ENCODE data around the gene NDUFS5. TPM values are rescaled to one million over a fixed set of nuclear protein-coding genes. Genes with fewer than 3 reads are reported as not detected.

NDUFS5 gene
- total RNA-seq, 1 experiment from 2014 or later: 259 TPM

- Histone ChIP-seq H2AFZ (ENCODE audit: low read length) (no peak overlapping the region), H3K27me3 (ENCODE audit: low read length) (no peaks in the 10 kb centered on the region), H3K36me3 (ENCODE audit: insufficient read depth, low read length) (peaks cover 17% of the 10 kb centered on the region; the same call in 1 of the 2 replicates), H3K27ac (ENCODE audit: low read length) (peak overlapping the region; percentile 73), H3K4me3 (ENCODE audit: low read length) (peak overlapping the region; percentile 68), H3K9me2 (replicated peaks; ENCODE audit: insufficient read depth, low read length) (no peaks in the 10 kb centered on the region), H3K4me2 (ENCODE audit: low read depth, low read length, poor library complexity, severe bottlenecking) (peak overlapping the region; percentile 71), H3K9me3 (ENCODE audit: low read length) (no peaks in the 10 kb centered on the region), H4K20me1 (ENCODE audit: insufficient read depth, low read depth, low read length) (peaks cover 45% of the 10 kb centered on the region), H3K79me2 (ENCODE audit: low read length) (peaks cover 57% of the 10 kb centered on the region), H3K4me1 (ENCODE audit: low read length) (peaks cover 22% of the 10 kb centered on the region), H3K9ac (ENCODE audit: low read length) (peak overlapping the region; percentile 99)
- DNase-seq: peak; percentile 59
Observed at GRCh38 chr1:38991638-38992411, 34.3 kb upstream of the NDUFS5 start.

- Histone ChIP-seq H3K27me3 (ENCODE audit: low read length) (no peaks in the 10 kb centered on the region), H3K4me3 (ENCODE audit: low read length) (peak overlapping the region; percentile 68), H3K36me3 (ENCODE audit: insufficient read depth, low read length) (peaks cover 21% of the 10 kb centered on the region; the same call in 1 of the 2 replicates), H4K20me1 (ENCODE audit: insufficient read depth, low read depth, low read length) (peaks cover 53% of the 10 kb centered on the region), H3K79me2 (ENCODE audit: low read length) (peaks cover 64% of the 10 kb centered on the region), H3K9me3 (ENCODE audit: low read length) (no peaks in the 10 kb centered on the region), H3K9me2 (replicated peaks; ENCODE audit: insufficient read depth, low read length) (no peaks in the 10 kb centered on the region), H3K9ac (ENCODE audit: low read length) (peak overlapping the region; percentile 99), H2AFZ (ENCODE audit: low read length) (no peak overlapping the region), H3K27ac (ENCODE audit: low read length) (peak overlapping the region; percentile 73), H3K4me1 (ENCODE audit: low read length) (peaks cover 22% of the 10 kb centered on the region), H3K4me2 (ENCODE audit: low read depth, low read length, poor library complexity, severe bottlenecking) (peak overlapping the region; percentile 71)
- DNase-seq: peak; percentile 79
Observed at GRCh38 chr1:38992412-38993111, 33.6 kb upstream of the NDUFS5 start.

GRCh38 chr1:38994196-38994595 lies 32.0 kb upstream of the NDUFS5 start:
- peaks cover 80% of the 10 kb centered on the region for H3K79me2 ChIP-seq (ENCODE audit: low read length)
- H2AFZ ChIP-seq (ENCODE audit: low read length): no peak overlapping the region
- H4K20me1 ChIP-seq (ENCODE audit: insufficient read depth, low read depth, low read length): peaks cover 63% of the 10 kb centered on the region
- H3K9me3 ChIP-seq (ENCODE audit: low read length): no peaks in the 10 kb centered on the region
- no peak overlapping the region for H3K4me2 ChIP-seq (ENCODE audit: low read depth, low read length, poor library complexity, severe bottlenecking)
- no peak overlapping the region for H3K9ac ChIP-seq (ENCODE audit: low read length)
- H3K27me3 ChIP-seq (ENCODE audit: low read length): no peaks in the 10 kb centered on the region
- H3K27ac ChIP-seq (ENCODE audit: low read length): no peak overlapping the region
- no peak overlapping the region for H3K4me3 ChIP-seq (ENCODE audit: low read length)
- H3K9me2 ChIP-seq (replicated peaks; ENCODE audit: insufficient read depth, low read length): no peaks in the 10 kb centered on the region
- peaks cover 22% of the 10 kb centered on the region for H3K4me1 ChIP-seq (ENCODE audit: low read length)
- DNase-seq: no peak
- peaks cover 35% of the 10 kb centered on the region; the same call in 1 of the 2 replicates for H3K36me3 ChIP-seq (ENCODE audit: insufficient read depth, low read length)

GRCh38 chr1:38997034-38997900 lies 28.9 kb upstream of the NDUFS5 start:
- Histone ChIP-seq H3K79me2 (ENCODE audit: low read length) (peaks cover 76% of the 10 kb centered on the region), H3K9me2 (replicated peaks; ENCODE audit: insufficient read depth, low read length) (no peaks in the 10 kb centered on the region), H3K9me3 (ENCODE audit: low read length) (no peaks in the 10 kb centered on the region), H3K9ac (ENCODE audit: low read length) (no peak overlapping the region), H2AFZ (ENCODE audit: low read length) (no peak overlapping the region), H3K4me3 (ENCODE audit: low read length) (no peak overlapping the region), H3K27me3 (ENCODE audit: low read length) (no peaks in the 10 kb centered on the region), H4K20me1 (ENCODE audit: insufficient read depth, low read depth, low read length) (peaks cover 57% of the 10 kb centered on the region), H3K36me3 (ENCODE audit: insufficient read depth, low read length) (peaks cover 58% of the 10 kb centered on the region; the same call in 1 of the 2 replicates), H3K27ac (ENCODE audit: low read length) (no peak overlapping the region), H3K4me2 (ENCODE audit: low read depth, low read length, poor library complexity, severe bottlenecking) (no peak overlapping the region), H3K4me1 (ENCODE audit: low read length) (peaks cover 9% of the 10 kb centered on the region)
- DNase-seq: no peak

- peaks cover 57% of the 10 kb centered on the region; the same call in 1 of the 2 replicates for H3K36me3 ChIP-seq (ENCODE audit: insufficient read depth, low read length)
- H3K9me3 ChIP-seq (ENCODE audit: low read length): no peaks in the 10 kb centered on the region
- no peak overlapping the region for H2AFZ ChIP-seq (ENCODE audit: low read length)
- no peak overlapping the region for H3K27ac ChIP-seq (ENCODE audit: low read length)
- H3K9me2 ChIP-seq (replicated peaks; ENCODE audit: insufficient read depth, low read length): no peaks in the 10 kb centered on the region
- no peak overlapping the region for H3K9ac ChIP-seq (ENCODE audit: low read length)
- H3K4me1 ChIP-seq (ENCODE audit: low read length): peaks cover 3% of the 10 kb centered on the region
- peaks cover 52% of the 10 kb centered on the region for H4K20me1 ChIP-seq (ENCODE audit: insufficient read depth, low read depth, low read length)
- H3K79me2 ChIP-seq (ENCODE audit: low read length): peaks cover 70% of the 10 kb centered on the region
- H3K4me2 ChIP-seq (ENCODE audit: low read depth, low read length, poor library complexity, severe bottlenecking): no peak overlapping the region
- no peaks in the 10 kb centered on the region for H3K27me3 ChIP-seq (ENCODE audit: low read length)
- H3K4me3 ChIP-seq (ENCODE audit: low read length): no peak overlapping the region
- no peak for DNase-seq
Observed at GRCh38 chr1:38997901-38998190, 28.3 kb upstream of the NDUFS5 start.

GRCh38 chr1:39001516-39002421 lies 24.4 kb upstream of the NDUFS5 start:
- DNase-seq: peak; percentile 36
- Histone ChIP-seq H2AFZ (ENCODE audit: low read length) (no peak overlapping the region), H4K20me1 (ENCODE audit: insufficient read depth, low read depth, low read length) (peaks cover 22% of the 10 kb centered on the region), H3K9me2 (replicated peaks; ENCODE audit: insufficient read depth, low read length) (no peaks in the 10 kb centered on the region), H3K9me3 (ENCODE audit: low read length) (no peaks in the 10 kb centered on the region), H3K4me1 (ENCODE audit: low read length) (no peaks in the 10 kb centered on the region), H3K27me3 (ENCODE audit: low read length) (no peaks in the 10 kb centered on the region), H3K4me2 (ENCODE audit: low read depth, low read length, poor library complexity, severe bottlenecking) (no peak overlapping the region), H3K27ac (ENCODE audit: low read length) (no peak overlapping the region), H3K9ac (ENCODE audit: low read length) (no peak overlapping the region), H3K4me3 (ENCODE audit: low read length) (no peak overlapping the region), H3K36me3 (ENCODE audit: insufficient read depth, low read length) (peaks cover 78% of the 10 kb centered on the region), H3K79me2 (ENCODE audit: low read length) (peaks cover 41% of the 10 kb centered on the region)

- Histone ChIP-seq H4K20me1 (ENCODE audit: insufficient read depth, low read depth, low read length) (peaks cover 7% of the 10 kb centered on the region), H3K36me3 (ENCODE audit: insufficient read depth, low read length) (peaks cover 76% of the 10 kb centered on the region)
- DNase-seq: peak; percentile 35
Observed at GRCh38 chr1:39003281-39003680, 22.9 kb upstream of the NDUFS5 start.

More at GRCh38 chr1:39003281-39003680, 22.9 kb upstream of the NDUFS5 start:
- Histone ChIP-seq H3K27ac (ENCODE audit: low read length) (no peak overlapping the region), H2AFZ (ENCODE audit: low read length) (no peak overlapping the region), H3K4me2 (ENCODE audit: low read depth, low read length, poor library complexity, severe bottlenecking) (no peak overlapping the region), H3K27me3 (ENCODE audit: low read length) (no peaks in the 10 kb centered on the region), H3K79me2 (ENCODE audit: low read length) (peaks cover 25% of the 10 kb centered on the region), H3K4me3 (ENCODE audit: low read length) (no peak overlapping the region), H3K4me1 (ENCODE audit: low read length) (no peaks in the 10 kb centered on the region), H3K9me2 (replicated peaks; ENCODE audit: insufficient read depth, low read length) (no peaks in the 10 kb centered on the region), H3K9ac (ENCODE audit: low read length) (no peak overlapping the region), H3K9me3 (ENCODE audit: low read length) (no peaks in the 10 kb centered on the region)
